ENCODE measurements around the gene TMOD1.

Gene TMOD1

DNA sequence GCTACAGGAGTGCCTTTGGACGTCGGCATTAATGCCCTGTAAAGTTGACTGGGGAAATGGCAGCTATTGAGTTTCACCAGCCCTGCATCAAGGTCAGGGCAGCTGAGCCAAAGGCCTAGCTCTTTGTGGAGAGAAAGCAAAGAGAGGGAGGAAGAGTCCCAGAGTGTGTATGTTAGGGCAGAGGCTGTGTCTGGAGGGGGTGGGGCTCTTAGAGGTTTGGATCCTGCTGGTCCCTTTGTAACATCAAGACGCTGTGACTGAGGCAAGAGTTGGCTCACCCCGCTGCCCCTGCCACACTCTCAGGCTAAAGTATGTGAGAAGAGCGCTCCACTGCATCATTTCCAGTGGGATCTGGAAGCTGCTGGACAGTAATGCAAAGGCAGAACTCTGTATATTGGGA is 34.3 kb downstream of the TMOD1 start:
- Histone ChIP-seq H3K4me3 (ENCODE audit: low read length) (no peak overlapping the region), H3K27me3 (replicated peaks; ENCODE audit: control insufficient read depth, insufficient read depth, low read length) (peaks cover 14% of the 10 kb centered on the region), H3K36me3 (ENCODE audit: control insufficient read depth, insufficient read depth, low read length, severe bottlenecking) (no peaks in the 10 kb centered on the region)

DNA sequence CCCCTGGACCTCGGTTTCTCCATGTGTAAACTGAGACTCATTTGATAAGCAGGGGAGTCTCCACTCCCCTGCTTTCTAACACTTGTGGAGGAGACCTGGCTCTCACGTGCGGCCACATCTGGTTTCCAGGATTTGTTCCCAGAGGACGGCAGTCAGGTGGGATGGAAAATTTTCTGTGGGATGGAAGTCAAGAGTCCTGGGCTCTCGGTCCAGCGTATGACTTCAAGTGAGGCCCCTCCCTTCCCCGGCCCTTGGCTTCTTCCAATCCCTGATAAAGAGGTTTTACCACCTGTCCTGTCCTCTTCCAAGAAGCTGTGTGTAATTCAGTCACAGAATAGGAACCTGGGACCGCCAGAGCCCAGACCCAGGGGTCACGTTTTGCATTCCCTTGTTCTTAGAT is 35.0 kb downstream of the TMOD1 start:
- Histone ChIP-seq H3K27me3 (replicated peaks; ENCODE audit: control insufficient read depth, insufficient read depth, low read length) (peaks cover 14% of the 10 kb centered on the region), H3K4me3 (ENCODE audit: low read length) (no peak overlapping the region), H3K9ac (ENCODE audit: low read length) (no peak overlapping the region), H3K36me3 (ENCODE audit: control insufficient read depth, insufficient read depth, low read length, severe bottlenecking) (no peaks in the 10 kb centered on the region), H3K9me3 (ENCODE audit: control insufficient read depth, low read length) (peaks cover 18% of the 10 kb centered on the region), H3K4me1 (ENCODE audit: control insufficient read depth, insufficient read depth, low read length) (no peaks in the 10 kb centered on the region)
- DNase-seq (ENCODE audit: low read depth) = no peak

More for the DNA sequence above, 34.3 kb downstream of the TMOD1 start:
- Histone ChIP-seq H3K4me1 (ENCODE audit: control insufficient read depth, insufficient read depth, low read length) (no peaks in the 10 kb centered on the region), H3K9me3 (ENCODE audit: control insufficient read depth, low read length) (peaks cover 17% of the 10 kb centered on the region), H3K9ac (ENCODE audit: low read length) (no peak overlapping the region)
- no peak for DNase-seq (ENCODE audit: low read depth)

DNA sequence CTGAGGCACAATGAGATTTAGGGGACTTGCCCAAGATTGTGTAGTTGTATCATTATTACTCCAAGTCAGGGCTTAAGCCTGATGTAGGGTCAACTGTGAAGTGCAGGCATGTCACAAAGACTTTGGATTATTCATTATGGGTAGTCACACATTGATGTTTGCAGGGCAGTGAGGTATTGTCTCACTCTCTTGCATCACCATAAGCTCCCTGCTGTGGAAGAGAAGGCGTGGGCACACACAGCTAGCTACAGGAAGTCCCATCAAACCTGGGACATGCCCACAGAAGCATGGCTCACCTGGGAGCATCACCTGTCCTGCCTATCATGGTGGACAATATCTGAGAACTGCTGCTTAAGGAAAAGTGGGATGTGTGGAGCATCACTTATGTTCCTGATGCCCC is 42.1 kb downstream of the TMOD1 start:
- Histone ChIP-seq H3K27me3 (replicated peaks; ENCODE audit: control insufficient read depth, insufficient read depth, low read length) (peaks cover 4% of the 10 kb centered on the region), H3K9ac (ENCODE audit: low read length) (no peak overlapping the region), H3K36me3 (ENCODE audit: control insufficient read depth, insufficient read depth, low read length, severe bottlenecking) (no peaks in the 10 kb centered on the region), H3K4me3 (ENCODE audit: low read length) (no peak overlapping the region), H3K9me3 (ENCODE audit: control insufficient read depth, low read length) (peaks cover 3% of the 10 kb centered on the region), H3K4me1 (ENCODE audit: control insufficient read depth, insufficient read depth, low read length) (no peaks in the 10 kb centered on the region)
- no peak for DNase-seq (ENCODE audit: low read depth)

DNA sequence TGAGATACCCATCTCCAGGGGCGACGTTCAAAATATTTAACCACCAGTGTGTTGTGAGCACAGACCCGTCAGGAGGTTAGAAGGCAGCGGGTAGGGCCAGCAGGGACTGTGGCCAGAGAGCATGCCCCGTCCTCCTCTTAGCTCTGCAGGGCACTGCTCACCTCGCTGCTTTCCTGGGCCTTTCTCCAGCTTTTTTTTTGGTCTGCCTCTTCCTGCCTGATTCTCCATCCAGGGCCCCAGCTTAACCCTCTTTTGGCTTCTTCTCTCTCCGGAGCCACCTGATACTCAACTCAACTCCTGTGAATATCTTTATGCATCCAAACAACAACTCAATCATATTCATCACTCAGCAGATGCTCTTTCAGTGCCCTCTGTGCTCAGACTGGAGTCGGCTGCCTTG is 44.0 kb downstream of the TMOD1 start:
- Histone ChIP-seq H3K9ac (ENCODE audit: low read length) (no peak overlapping the region), H3K27me3 (replicated peaks; ENCODE audit: control insufficient read depth, insufficient read depth, low read length) (peaks cover 4% of the 10 kb centered on the region), H3K4me1 (ENCODE audit: control insufficient read depth, insufficient read depth, low read length) (no peaks in the 10 kb centered on the region)

GRCh38 chr9:97547098-97547829 is 45.8 kb downstream of the TMOD1 start:
- Histone ChIP-seq H3K4me3 (ENCODE audit: low read length) (no peak overlapping the region), H3K36me3 (ENCODE audit: control insufficient read depth, insufficient read depth, low read length, severe bottlenecking) (no peaks in the 10 kb centered on the region)
- no peak for DNase-seq (ENCODE audit: low read depth)

More for the DNA sequence above, 44.0 kb downstream of the TMOD1 start:
- H3K36me3 ChIP-seq (ENCODE audit: control insufficient read depth, insufficient read depth, low read length, severe bottlenecking) = no peaks in the 10 kb centered on the region
- H3K9me3 ChIP-seq (ENCODE audit: control insufficient read depth, low read length) = peaks cover 9% of the 10 kb centered on the region
- no peak overlapping the region for H3K4me3 ChIP-seq (ENCODE audit: low read length)
- no peak for DNase-seq (ENCODE audit: low read depth)

GRCh38 chr9:97548379-97548778 is 46.9 kb downstream of the TMOD1 start:
- no peak overlapping the region for H3K4me3 ChIP-seq (ENCODE audit: low read length)
- peaks cover 10% of the 10 kb centered on the region for H3K27me3 ChIP-seq (replicated peaks; ENCODE audit: control insufficient read depth, insufficient read depth, low read length)
- no peak overlapping the region for H3K9ac ChIP-seq (ENCODE audit: low read length)
- DNase-seq (ENCODE audit: low read depth) = no peak
- H3K4me1 ChIP-seq (ENCODE audit: control insufficient read depth, insufficient read depth, low read length) = no peaks in the 10 kb centered on the region
- H3K36me3 ChIP-seq (ENCODE audit: control insufficient read depth, insufficient read depth, low read length, severe bottlenecking) = no peaks in the 10 kb centered on the region
- H3K9me3 ChIP-seq (ENCODE audit: control insufficient read depth, low read length) = peaks cover 6% of the 10 kb centered on the region

More at GRCh38 chr9:97547098-97547829, 45.8 kb downstream of the TMOD1 start:
- Histone ChIP-seq H3K9me3 (ENCODE audit: control insufficient read depth, low read length) (peaks cover 6% of the 10 kb centered on the region), H3K27me3 (replicated peaks; ENCODE audit: control insufficient read depth, insufficient read depth, low read length) (peaks cover 4% of the 10 kb centered on the region), H3K4me1 (ENCODE audit: control insufficient read depth, insufficient read depth, low read length) (no peaks in the 10 kb centered on the region), H3K9ac (ENCODE audit: low read length) (no peak overlapping the region)

GRCh38 chr9:97548819-97549540 is 47.5 kb downstream of the TMOD1 start:
- Histone ChIP-seq H3K9me3 (ENCODE audit: control insufficient read depth, low read length) (peaks cover 6% of the 10 kb centered on the region), H3K4me3 (ENCODE audit: low read length) (no peak overlapping the region), H3K9ac (ENCODE audit: low read length) (no peak overlapping the region), H3K36me3 (ENCODE audit: control insufficient read depth, insufficient read depth, low read length, severe bottlenecking) (no peaks in the 10 kb centered on the region), H3K4me1 (ENCODE audit: control insufficient read depth, insufficient read depth, low read length) (peaks cover 3% of the 10 kb centered on the region), H3K27me3 (replicated peaks; ENCODE audit: control insufficient read depth, insufficient read depth, low read length) (peaks cover 15% of the 10 kb centered on the region)
- DNase-seq (ENCODE audit: low read depth) = no peak

DNA sequence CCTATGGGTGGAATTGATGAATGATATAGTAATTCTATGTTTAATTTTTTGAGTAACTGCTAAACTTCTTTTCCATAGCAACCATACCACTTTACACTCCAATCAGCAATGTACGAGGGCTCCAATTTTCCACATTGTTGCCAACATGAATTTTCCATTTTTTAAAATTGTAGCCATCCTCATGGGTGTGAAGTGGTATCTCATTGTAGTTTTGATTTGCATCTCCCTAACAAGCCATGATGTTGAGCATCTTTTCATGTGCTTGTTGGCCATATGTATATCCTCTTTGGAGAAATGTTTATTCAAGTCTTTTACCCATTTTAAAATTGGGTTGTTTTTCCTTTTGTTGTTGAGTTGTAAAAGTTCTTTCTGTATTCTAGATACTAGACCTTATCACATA is 48.9 kb downstream of the TMOD1 start:
- Histone ChIP-seq H3K27me3 (replicated peaks; ENCODE audit: control insufficient read depth, insufficient read depth, low read length) (peaks cover 15% of the 10 kb centered on the region), H3K9ac (ENCODE audit: low read length) (no peak overlapping the region), H3K4me1 (ENCODE audit: control insufficient read depth, insufficient read depth, low read length) (peaks cover 10% of the 10 kb centered on the region), H3K9me3 (ENCODE audit: control insufficient read depth, low read length) (peaks cover 6% of the 10 kb centered on the region), H3K4me3 (ENCODE audit: low read length) (no peak overlapping the region), H3K36me3 (ENCODE audit: control insufficient read depth, insufficient read depth, low read length, severe bottlenecking) (no peaks in the 10 kb centered on the region)
- DNase-seq (ENCODE audit: low read depth) = no peak

GRCh38 chr9:97551308-97551707 is 49.8 kb downstream of the TMOD1 start:
- DNase-seq (ENCODE audit: low read depth) = no peak
- Histone ChIP-seq H3K9ac (ENCODE audit: low read length) (no peak overlapping the region), H3K27me3 (replicated peaks; ENCODE audit: control insufficient read depth, insufficient read depth, low read length) (peaks cover 16% of the 10 kb centered on the region), H3K9me3 (ENCODE audit: control insufficient read depth, low read length) (peaks cover 6% of the 10 kb centered on the region), H3K4me1 (ENCODE audit: control insufficient read depth, insufficient read depth, low read length) (peaks cover 11% of the 10 kb centered on the region), H3K36me3 (ENCODE audit: control insufficient read depth, insufficient read depth, low read length, severe bottlenecking) (no peaks in the 10 kb centered on the region), H3K4me3 (ENCODE audit: low read length) (no peak overlapping the region)

GRCh38 chr9:97553141-97553540 is 51.7 kb downstream of the TMOD1 start:
- Histone ChIP-seq H3K4me1 (ENCODE audit: control insufficient read depth, insufficient read depth, low read length) (peaks cover 25% of the 10 kb centered on the region), H3K4me3 (ENCODE audit: low read length) (no peak overlapping the region), H3K27me3 (replicated peaks; ENCODE audit: control insufficient read depth, insufficient read depth, low read length) (peaks cover 15% of the 10 kb centered on the region), H3K9me3 (ENCODE audit: control insufficient read depth, low read length) (peaks cover 6% of the 10 kb centered on the region), H3K36me3 (ENCODE audit: control insufficient read depth, insufficient read depth, low read length, severe bottlenecking) (no peaks in the 10 kb centered on the region), H3K9ac (ENCODE audit: low read length) (no peak overlapping the region)
- no peak for DNase-seq (ENCODE audit: low read depth)

GRCh38 chr9:97553841-97554240 is 52.4 kb downstream of the TMOD1 start:
- DNase-seq (ENCODE audit: low read depth) = no peak
- peaks cover 5% of the 10 kb centered on the region for H3K9me3 ChIP-seq (ENCODE audit: control insufficient read depth, low read length)
- no peak overlapping the region for H3K9ac ChIP-seq (ENCODE audit: low read length)
- H3K4me1 ChIP-seq (ENCODE audit: control insufficient read depth, insufficient read depth, low read length) = peaks cover 27% of the 10 kb centered on the region
- no peak overlapping the region for H3K4me3 ChIP-seq (ENCODE audit: low read length)
- peaks cover 15% of the 10 kb centered on the region for H3K27me3 ChIP-seq (replicated peaks; ENCODE audit: control insufficient read depth, insufficient read depth, low read length)
- no peaks in the 10 kb centered on the region for H3K36me3 ChIP-seq (ENCODE audit: control insufficient read depth, insufficient read depth, low read length, severe bottlenecking)

Measured in adipocyte (in vitro differentiated cells).